Measurements from ENCODE around the gene GDPD5. TPM values are rescaled to one million over a fixed set of nuclear protein-coding genes. Genes with fewer than 3 reads are reported as not detected.

Gene GDPD5
- total and polyA plus RNA-seq, 9 of the 15 experiments (the other 6 are each of a cell fraction or from before 2014, with no cell fraction given), result 0.32 to 27.3 (median 8.0) TPM

- TF ChIP-seq SRF (CRISPR knock-in tag; IDR thresholded peaks at IDR 0.05) (peak in 1 of 2 experiments; percentile 82; a peak in 2 of 4 replicates), ZNF311 (CRISPR knock-in tag; IDR thresholded peaks at IDR 0.05) (no peak), DPF2 (IDR thresholded peaks at IDR 0.05) (peak; percentile 16; the same call in 1 of the 2 replicates), NR2C2 (CRISPR knock-in tag; IDR thresholded peaks at IDR 0.05) (no peak), NR2C2 (tag; IDR thresholded peaks at IDR 0.05) (peak; percentile 23; the same call in 1 of the 2 replicates), CC2D1A (IDR thresholded peaks at IDR 0.05) (no peak), ZNF165 (CRISPR knock-in tag; IDR thresholded peaks at IDR 0.05; ENCODE audit: borderline replicate concordance) (no peak), HMGXB4 (CRISPR knock-in tag; IDR thresholded peaks at IDR 0.05) (no peak), ZNF76 (CRISPR knock-in tag; IDR thresholded peaks at IDR 0.05; ENCODE audit: borderline replicate concordance) (no peak), ZNF609 (CRISPR knock-in tag; IDR thresholded peaks at IDR 0.05; ENCODE audit: borderline replicate concordance) (no peak), MED1 (CRISPR knock-in tag; IDR thresholded peaks at IDR 0.05; ENCODE audit: borderline replicate concordance) (no peak), RCOR1 (IDR thresholded peaks at IDR 0.05; ENCODE audit: borderline replicate concordance in 1 of 2, low read depth in 2 of 2, low read length in 2 of 2) (peak in 1 of 2 experiments; percentile 49; a peak in 1 of 4 replicates), SMARCA4 (IDR thresholded peaks at IDR 0.05) (peak; percentile 38; the same call in 1 of the 2 replicates), ETV5 (CRISPR knock-in tag; IDR thresholded peaks at IDR 0.05; ENCODE audit: low read depth) (no peak)
- TF ChIP-seq, protein P1, sequence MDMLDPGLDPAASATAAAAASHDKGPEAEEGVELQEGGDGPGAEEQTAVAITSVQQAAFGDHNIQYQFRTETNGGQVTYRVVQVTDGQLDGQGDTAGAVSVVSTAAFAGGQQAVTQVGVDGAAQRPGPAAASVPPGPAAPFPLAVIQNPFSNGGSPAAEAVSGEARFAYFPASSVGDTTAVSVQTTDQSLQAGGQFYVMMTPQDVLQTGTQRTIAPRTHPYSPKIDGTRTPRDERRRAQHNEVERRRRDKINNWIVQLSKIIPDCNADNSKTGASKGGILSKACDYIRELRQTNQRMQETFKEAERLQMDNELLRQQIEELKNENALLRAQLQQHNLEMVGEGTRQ (CRISPR knock-in tag; IDR thresholded peaks at IDR 0.05), result no peak
- TF ChIP-seq, protein P2, sequence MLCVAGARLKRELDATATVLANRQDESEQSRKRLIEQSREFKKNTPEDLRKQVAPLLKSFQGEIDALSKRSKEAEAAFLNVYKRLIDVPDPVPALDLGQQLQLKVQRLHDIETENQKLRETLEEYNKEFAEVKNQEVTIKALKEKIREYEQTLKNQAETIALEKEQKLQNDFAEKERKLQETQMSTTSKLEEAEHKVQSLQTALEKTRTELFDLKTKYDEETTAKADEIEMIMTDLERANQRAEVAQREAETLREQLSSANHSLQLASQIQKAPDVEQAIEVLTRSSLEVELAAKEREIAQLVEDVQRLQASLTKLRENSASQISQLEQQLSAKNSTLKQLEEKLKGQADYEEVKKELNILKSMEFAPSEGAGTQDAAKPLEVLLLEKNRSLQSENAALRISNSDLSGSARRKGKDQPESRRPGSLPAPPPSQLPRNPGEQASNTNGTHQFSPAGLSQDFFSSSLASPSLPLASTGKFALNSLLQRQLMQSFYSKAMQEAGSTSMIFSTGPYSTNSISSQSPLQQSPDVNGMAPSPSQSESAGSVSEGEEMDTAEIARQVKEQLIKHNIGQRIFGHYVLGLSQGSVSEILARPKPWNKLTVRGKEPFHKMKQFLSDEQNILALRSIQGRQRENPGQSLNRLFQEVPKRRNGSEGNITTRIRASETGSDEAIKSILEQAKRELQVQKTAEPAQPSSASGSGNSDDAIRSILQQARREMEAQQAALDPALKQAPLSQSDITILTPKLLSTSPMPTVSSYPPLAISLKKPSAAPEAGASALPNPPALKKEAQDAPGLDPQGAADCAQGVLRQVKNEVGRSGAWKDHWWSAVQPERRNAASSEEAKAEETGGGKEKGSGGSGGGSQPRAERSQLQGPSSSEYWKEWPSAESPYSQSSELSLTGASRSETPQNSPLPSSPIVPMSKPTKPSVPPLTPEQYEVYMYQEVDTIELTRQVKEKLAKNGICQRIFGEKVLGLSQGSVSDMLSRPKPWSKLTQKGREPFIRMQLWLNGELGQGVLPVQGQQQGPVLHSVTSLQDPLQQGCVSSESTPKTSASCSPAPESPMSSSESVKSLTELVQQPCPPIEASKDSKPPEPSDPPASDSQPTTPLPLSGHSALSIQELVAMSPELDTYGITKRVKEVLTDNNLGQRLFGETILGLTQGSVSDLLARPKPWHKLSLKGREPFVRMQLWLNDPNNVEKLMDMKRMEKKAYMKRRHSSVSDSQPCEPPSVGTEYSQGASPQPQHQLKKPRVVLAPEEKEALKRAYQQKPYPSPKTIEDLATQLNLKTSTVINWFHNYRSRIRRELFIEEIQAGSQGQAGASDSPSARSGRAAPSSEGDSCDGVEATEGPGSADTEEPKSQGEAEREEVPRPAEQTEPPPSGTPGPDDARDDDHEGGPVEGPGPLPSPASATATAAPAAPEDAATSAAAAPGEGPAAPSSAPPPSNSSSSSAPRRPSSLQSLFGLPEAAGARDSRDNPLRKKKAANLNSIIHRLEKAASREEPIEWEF (CRISPR knock-in tag; IDR thresholded peaks at IDR 0.05), result no peak
Observed at GRCh38 chr11:75516886-75517285, 8.9 kb downstream of the GDPD5 start (continued).
